Measurements from ENCODE around the gene AGPS.
"Not testable (repeated sequence)": the region's sequence is repeated elsewhere in the genome, so short reads cannot be mapped to it uniquely, and the experiment has no call there.

Gene AGPS

DNA sequence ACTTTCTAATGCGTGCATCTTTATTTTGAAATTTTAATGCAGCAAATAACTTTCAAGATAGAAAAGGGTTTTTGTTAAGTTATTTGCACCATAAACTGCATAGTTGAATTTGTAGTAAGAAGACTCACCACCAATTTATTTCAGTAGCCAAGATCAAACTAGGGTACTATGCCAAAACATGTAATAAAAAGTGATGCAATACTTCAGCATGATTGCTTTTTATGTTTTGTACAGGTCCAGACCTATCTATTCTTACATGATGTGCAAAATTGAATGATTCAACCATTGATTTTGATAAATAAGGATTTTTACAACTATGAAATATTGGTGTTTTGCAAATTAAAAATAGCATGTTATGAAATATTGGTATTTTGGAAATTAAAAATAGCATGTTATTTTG is 26.7 kb downstream of the AGPS start:
- no peak overlapping the region for H3K27ac ChIP-seq (ENCODE audit: low read depth, low read length)
- peaks cover 42% of the 10 kb centered on the region for H3K79me2 ChIP-seq (ENCODE audit: control insufficient read depth, low read length)

DNA sequence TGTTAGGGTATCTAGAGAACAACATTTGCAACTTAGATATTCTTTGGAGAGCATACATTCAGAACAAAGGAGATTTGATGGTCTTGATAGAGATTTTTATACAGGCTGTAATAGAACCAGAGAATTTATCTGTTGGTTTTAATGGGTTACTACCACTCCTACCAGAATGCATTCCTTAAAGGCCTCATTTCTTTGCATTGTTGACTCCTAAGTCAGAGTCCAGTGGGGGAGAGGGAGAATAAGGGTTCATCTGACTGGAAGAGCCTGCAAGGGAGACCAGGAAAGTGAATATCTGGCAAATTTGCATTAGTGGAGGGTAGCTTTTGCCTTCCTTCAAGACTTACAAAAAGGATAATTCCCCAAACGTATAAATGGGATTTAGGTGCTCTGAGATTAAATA is 29.7 kb downstream of the AGPS start:
- Histone ChIP-seq H3K27ac (ENCODE audit: low read depth, low read length) (no peak overlapping the region), H4K20me1 (ENCODE audit: control insufficient read depth, insufficient read depth, low read depth, low read length) (no peaks in the 10 kb centered on the region), H3K4me3 (ENCODE audit: low read length) (no peak overlapping the region), H3K36me3 (ENCODE audit: control insufficient read depth, low read length) (no peaks in the 10 kb centered on the region), H3K4me1 (ENCODE audit: control insufficient read depth, low read length) (0 out of 2 replicates have a peak, but pooled peaks cover 4% of the 10 kb centered on the region), H3K9me2 (replicated peaks; ENCODE audit: control insufficient read depth, low read length) (no peaks in the 10 kb centered on the region), H3K9me3 (ENCODE audit: control insufficient read depth, insufficient read depth, low read length) (no peaks in the 10 kb centered on the region), H3K27me3 (ENCODE audit: control insufficient read depth, low read length) (no peaks in the 10 kb centered on the region), H3F3A (ENCODE audit: control insufficient read depth, insufficient read depth) (no peaks in the 10 kb centered on the region), H3K4me2 (ENCODE audit: low read length) (no peak overlapping the region), H3K79me2 (ENCODE audit: control insufficient read depth, low read length) (peaks cover 37% of the 10 kb centered on the region)
- TF ChIP-seq, protein P1, sequence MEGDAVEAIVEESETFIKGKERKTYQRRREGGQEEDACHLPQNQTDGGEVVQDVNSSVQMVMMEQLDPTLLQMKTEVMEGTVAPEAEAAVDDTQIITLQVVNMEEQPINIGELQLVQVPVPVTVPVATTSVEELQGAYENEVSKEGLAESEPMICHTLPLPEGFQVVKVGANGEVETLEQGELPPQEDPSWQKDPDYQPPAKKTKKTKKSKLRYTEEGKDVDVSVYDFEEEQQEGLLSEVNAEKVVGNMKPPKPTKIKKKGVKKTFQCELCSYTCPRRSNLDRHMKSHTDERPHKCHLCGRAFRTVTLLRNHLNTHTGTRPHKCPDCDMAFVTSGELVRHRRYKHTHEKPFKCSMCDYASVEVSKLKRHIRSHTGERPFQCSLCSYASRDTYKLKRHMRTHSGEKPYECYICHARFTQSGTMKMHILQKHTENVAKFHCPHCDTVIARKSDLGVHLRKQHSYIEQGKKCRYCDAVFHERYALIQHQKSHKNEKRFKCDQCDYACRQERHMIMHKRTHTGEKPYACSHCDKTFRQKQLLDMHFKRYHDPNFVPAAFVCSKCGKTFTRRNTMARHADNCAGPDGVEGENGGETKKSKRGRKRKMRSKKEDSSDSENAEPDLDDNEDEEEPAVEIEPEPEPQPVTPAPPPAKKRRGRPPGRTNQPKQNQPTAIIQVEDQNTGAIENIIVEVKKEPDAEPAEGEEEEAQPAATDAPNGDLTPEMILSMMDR (IDR thresholded peaks at IDR 0.05; ENCODE audit: low read depth, low read length, poor library complexity, severe bottlenecking) = no peak
- TF ChIP-seq EZH2phosphoT487 (IDR thresholded peaks at IDR 0.05; ENCODE audit: borderline replicate concordance, low read length) = no peak

More for the DNA sequence above, 26.7 kb downstream of the AGPS start:
- H4K20me1 ChIP-seq (ENCODE audit: control insufficient read depth, insufficient read depth, low read depth, low read length) = no peaks in the 10 kb centered on the region
- H3K36me3 ChIP-seq (ENCODE audit: control insufficient read depth, low read length) = no peaks in the 10 kb centered on the region
- H3K9me3 ChIP-seq (ENCODE audit: control insufficient read depth, insufficient read depth, low read length) = no peaks in the 10 kb centered on the region
- no peaks in the 10 kb centered on the region for H3K9me2 ChIP-seq (replicated peaks; ENCODE audit: control insufficient read depth, low read length)
- H3K27me3 ChIP-seq (ENCODE audit: control insufficient read depth, low read length) = no peaks in the 10 kb centered on the region
- H3K4me3 ChIP-seq (ENCODE audit: low read length) = no peak overlapping the region
- no peaks in the 10 kb centered on the region for H3F3A ChIP-seq (ENCODE audit: control insufficient read depth, insufficient read depth)
- TF ChIP-seq, protein P1 (IDR thresholded peaks at IDR 0.05; ENCODE audit: low read depth, low read length, poor library complexity, severe bottlenecking) = no peak
- 0 out of 2 replicates have a peak, but pooled peaks cover 4% of the 10 kb centered on the region for H3K4me1 ChIP-seq (ENCODE audit: control insufficient read depth, low read length)
- H3K4me2 ChIP-seq (ENCODE audit: low read length) = no peak overlapping the region

DNA sequence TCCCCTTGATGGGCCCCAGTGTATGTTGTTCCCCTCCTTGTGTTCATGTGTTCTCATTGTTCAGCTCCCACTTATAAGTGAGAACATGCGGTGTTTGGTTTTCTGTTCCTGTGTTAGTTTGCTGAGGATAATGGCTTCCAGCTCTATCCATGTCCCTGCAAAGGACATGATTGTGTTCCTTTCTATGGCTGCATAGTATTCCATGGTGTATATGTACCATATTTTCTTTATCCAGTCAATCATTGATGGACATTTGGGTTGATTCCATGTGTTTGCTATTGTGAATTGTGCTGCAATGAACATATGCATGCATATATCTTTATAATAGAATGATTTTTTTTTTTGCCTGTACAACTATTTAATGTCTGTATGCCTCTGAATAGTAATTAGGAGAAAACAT is 31.5 kb downstream of the AGPS start:
- H3F3A ChIP-seq (ENCODE audit: control insufficient read depth, insufficient read depth) = not testable (repeated sequence)

DNA sequence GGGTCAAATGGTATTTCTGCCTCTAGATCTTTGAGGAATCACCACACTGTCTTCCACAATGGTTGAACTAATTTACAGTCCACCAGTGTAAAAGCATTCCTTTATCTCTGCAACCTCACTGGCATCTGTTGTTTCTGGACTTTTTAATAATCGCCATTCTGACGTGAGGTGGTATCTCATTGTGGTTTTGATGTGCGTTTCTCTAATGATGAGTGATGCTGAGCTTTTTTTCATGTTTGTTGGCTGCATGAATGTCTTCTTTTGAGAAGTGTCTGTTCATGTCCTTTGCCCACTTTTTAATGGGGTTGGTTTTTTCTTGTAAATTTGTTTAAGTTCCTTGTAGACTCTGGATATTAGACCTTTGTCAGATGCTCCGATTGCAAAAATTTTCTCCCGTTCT is 32.0 kb downstream of the AGPS start:
- not testable (repeated sequence) for H3F3A ChIP-seq (ENCODE audit: control insufficient read depth, insufficient read depth); H3K4me2 ChIP-seq (ENCODE audit: low read length); H3K36me3 ChIP-seq (ENCODE audit: control insufficient read depth, low read length); H3K4me3 ChIP-seq (ENCODE audit: low read length); H3K9me3 ChIP-seq (ENCODE audit: control insufficient read depth, insufficient read depth, low read length); H3K9me2 ChIP-seq (replicated peaks; ENCODE audit: control insufficient read depth, low read length); H4K20me1 ChIP-seq (ENCODE audit: control insufficient read depth, insufficient read depth, low read depth, low read length); H3K27ac ChIP-seq (ENCODE audit: low read depth, low read length); H3K4me1 ChIP-seq (ENCODE audit: control insufficient read depth, low read length); H3K27me3 ChIP-seq (ENCODE audit: control insufficient read depth, low read length)
- H3K79me2 ChIP-seq (ENCODE audit: control insufficient read depth, low read length) = peaks cover 41% of the 10 kb centered on the region

More for the DNA sequence above, 31.5 kb downstream of the AGPS start:
- H4K20me1 ChIP-seq (ENCODE audit: control insufficient read depth, insufficient read depth, low read depth, low read length); H3K4me2 ChIP-seq (ENCODE audit: low read length); H3K4me3 ChIP-seq (ENCODE audit: low read length); H3K4me1 ChIP-seq (ENCODE audit: control insufficient read depth, low read length); H3K27me3 ChIP-seq (ENCODE audit: control insufficient read depth, low read length); H3K27ac ChIP-seq (ENCODE audit: low read depth, low read length); H3K9me2 ChIP-seq (replicated peaks; ENCODE audit: control insufficient read depth, low read length); H3K9me3 ChIP-seq (ENCODE audit: control insufficient read depth, insufficient read depth, low read length); H3K36me3 ChIP-seq (ENCODE audit: control insufficient read depth, low read length): not testable (repeated sequence)
- peaks cover 41% of the 10 kb centered on the region for H3K79me2 ChIP-seq (ENCODE audit: control insufficient read depth, low read length)
